ENCODE measurements around the gene RNASEH2C. TPM values are rescaled to one million over a fixed set of nuclear protein-coding genes. Genes with fewer than 3 reads are reported as not detected.

Gene RNASEH2C
- total and polyA plus RNA-seq, 5 donors: 68.1 to 158 (median 80.3) TPM

DNA sequence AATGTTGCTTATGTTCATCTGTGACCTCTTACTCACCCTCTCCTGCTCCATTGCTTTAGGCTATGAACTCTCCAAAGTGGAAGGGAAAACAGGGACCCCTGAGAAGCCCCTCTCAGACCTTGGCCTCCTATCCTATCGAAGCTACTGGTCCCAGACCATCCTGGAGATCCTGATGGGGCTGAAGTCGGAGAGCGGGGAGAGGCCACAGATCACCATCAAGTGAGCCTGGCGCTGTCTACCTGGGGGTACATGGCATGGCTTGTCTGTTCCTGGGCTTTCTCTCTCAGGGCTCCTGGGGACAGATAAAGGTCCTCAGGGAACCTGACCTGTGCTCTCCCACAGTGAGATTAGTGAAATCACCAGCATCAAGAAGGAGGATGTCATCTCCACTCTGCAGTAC is 2.1 kb downstream of the RNASEH2C start:
- no peak overlapping the region for H3K27ac ChIP-seq (ENCODE audit: low read length)
- H3K4me3 ChIP-seq (ENCODE audit: low read length): no peak overlapping the region
- no peaks in the 10 kb centered on the region for H3K9me3 ChIP-seq (ENCODE audit: control insufficient read depth, low read length)
- no peaks in the 10 kb centered on the region for H3K27me3 ChIP-seq (ENCODE audit: control insufficient read depth, insufficient read depth)
- H3K4me1 ChIP-seq (ENCODE audit: control insufficient read depth, insufficient read depth, low read length): peaks cover 2% of the 10 kb centered on the region
- intact Hi-C loops (cut with DNase I): loop anchor here in 3 of 4 donors (10.0 kb wide), 3 partner anchors 56 to 266 kb away; no protein-coding TSS in a partner anchor
- 90% methylated on average over 4 of the region's 4 CpGs for WGBS
- ATAC-seq: no peak
- DNase-seq: no peak

GRCh38 chr11:65717906-65718305 is 2.7 kb downstream of the RNASEH2C start:
- ATAC-seq: no peak
- WGBS: 63% methylated on average over 6 of the region's 6 CpGs
- no peak overlapping the region for H3K27ac ChIP-seq (ENCODE audit: low read length)
- no peaks in the 10 kb centered on the region for H3K9me3 ChIP-seq (ENCODE audit: control insufficient read depth, low read length)
- DNase-seq: no peak
- no peaks in the 10 kb centered on the region for H3K27me3 ChIP-seq (ENCODE audit: control insufficient read depth, insufficient read depth)
- intact Hi-C loops (cut with DNase I): loop anchor here in 3 of 4 donors (10.0 kb wide), 3 partner anchors 57 to 267 kb away; no protein-coding TSS in a partner anchor
- H3K4me1 ChIP-seq (ENCODE audit: control insufficient read depth, insufficient read depth, low read length): peaks cover 3% of the 10 kb centered on the region
- no peak overlapping the region for H3K4me3 ChIP-seq (ENCODE audit: low read length)

GRCh38 chr11:65716774-65717405 is 3.7 kb downstream of the RNASEH2C start:
- peaks cover 6% of the 10 kb centered on the region for H3K4me1 ChIP-seq (ENCODE audit: control insufficient read depth, insufficient read depth, low read length)
- 73% methylated on average over 14 of the region's 14 CpGs for WGBS
- intact Hi-C loops (cut with DNase I): loop anchor here in 3 of 4 donors (10.0 kb wide), 3 partner anchors 58 to 268 kb away; no protein-coding TSS in a partner anchor
- H3K4me3 ChIP-seq (ENCODE audit: low read length): no peak overlapping the region
- ATAC-seq (no peak), DNase-seq (no peak)
- no peak overlapping the region for H3K27ac ChIP-seq (ENCODE audit: low read length)
- no peaks in the 10 kb centered on the region for H3K27me3 ChIP-seq (ENCODE audit: control insufficient read depth, insufficient read depth)
- H3K9me3 ChIP-seq (ENCODE audit: control insufficient read depth, low read length): no peaks in the 10 kb centered on the region

GRCh38 chr11:65716302-65716701 is 4.3 kb downstream of the RNASEH2C start:
- no peaks in the 10 kb centered on the region for H3K27me3 ChIP-seq (ENCODE audit: control insufficient read depth, insufficient read depth)
- H3K27ac ChIP-seq (ENCODE audit: low read length): no peak overlapping the region
- H3K4me1 ChIP-seq (ENCODE audit: control insufficient read depth, insufficient read depth, low read length): peaks cover 6% of the 10 kb centered on the region
- no peaks in the 10 kb centered on the region for H3K9me3 ChIP-seq (ENCODE audit: control insufficient read depth, low read length)
- DNase-seq: no peak
- WGBS: 77% methylated on average over 7 of the region's 7 CpGs
- intact Hi-C loops (cut with DNase I): loop anchor here in 3 of 4 donors (10.0 kb wide), 3 partner anchors 58 to 268 kb away; no protein-coding TSS in a partner anchor
- ATAC-seq: no peak
- no peak overlapping the region for H3K4me3 ChIP-seq (ENCODE audit: low read length)

GRCh38 chr11:65714433-65714832 is 6.2 kb downstream of the RNASEH2C start:
- DNase-seq (no peak), ATAC-seq (no peak)
- Histone ChIP-seq H3K9me3 (ENCODE audit: control insufficient read depth, low read length) (no peaks in the 10 kb centered on the region), H3K27me3 (ENCODE audit: control insufficient read depth, insufficient read depth) (no peaks in the 10 kb centered on the region), H3K4me3 (ENCODE audit: low read length) (no peak overlapping the region), H3K27ac (ENCODE audit: low read length) (no peak overlapping the region), H3K4me1 (ENCODE audit: control insufficient read depth, insufficient read depth, low read length) (peaks cover 4% of the 10 kb centered on the region)
- WGBS: 93% methylated on average over 16 of the region's 16 CpGs
- intact Hi-C loops (cut with DNase I): loop anchor here in 3 of 4 donors (5.0 to 10.0 kb wide), 5 partner anchors 60 to 270 kb away; partner anchors contain the start of gene AP5B1 (in 1 of the 3)

- peaks cover 4% of the 10 kb centered on the region for H3K4me1 ChIP-seq (ENCODE audit: control insufficient read depth, insufficient read depth, low read length)
- no peaks in the 10 kb centered on the region for H3K9me3 ChIP-seq (ENCODE audit: control insufficient read depth, low read length)
- H3K4me3 ChIP-seq (ENCODE audit: low read length): peak overlapping the region; percentile 77
- no peaks in the 10 kb centered on the region for H3K27me3 ChIP-seq (ENCODE audit: control insufficient read depth, insufficient read depth)
- intact Hi-C loops (cut with DNase I): loop anchor here in 3 of 4 donors (5.0 to 10.0 kb wide), 5 partner anchors 61 to 271 kb away; partner anchors contain the start of gene AP5B1 (in 1 of the 3)
- ATAC-seq: no peak
- no peak overlapping the region for H3K27ac ChIP-seq (ENCODE audit: low read length)
- no peak for DNase-seq
- 91% methylated on average over 24 of the region's 24 CpGs for WGBS
These were observed 7.2 kb downstream of the RNASEH2C start for GRCh38 chr11:65713212-65713969.

DNA sequence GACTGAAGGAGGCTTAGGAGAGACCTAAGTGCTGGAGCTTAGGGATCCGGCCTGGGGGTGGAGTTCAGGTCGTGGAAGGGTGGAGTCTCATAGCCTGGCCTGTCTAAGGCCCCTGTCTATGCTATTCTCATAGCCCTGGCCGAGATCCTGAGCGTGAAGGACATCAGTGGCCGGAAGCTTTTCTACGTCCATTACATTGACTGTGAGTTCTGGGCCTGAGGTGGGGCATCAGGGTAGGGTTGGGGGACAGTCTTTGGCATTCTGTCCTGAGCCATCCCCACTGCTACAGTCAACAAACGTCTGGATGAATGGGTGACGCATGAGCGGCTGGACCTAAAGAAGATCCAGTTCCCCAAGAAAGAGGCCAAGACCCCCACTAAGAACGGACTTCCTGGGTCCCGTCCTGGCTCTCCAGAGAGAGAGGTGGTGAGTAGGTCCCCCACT is 7.9 kb downstream of the RNASEH2C start:
- Histone ChIP-seq H3K27ac (ENCODE audit: low read length) (peak overlapping the region; percentile 96), H3K4me3 (ENCODE audit: low read length) (peak overlapping the region; percentile 77), H3K27me3 (ENCODE audit: control insufficient read depth, insufficient read depth) (no peaks in the 10 kb centered on the region), H3K4me1 (ENCODE audit: control insufficient read depth, insufficient read depth, low read length) (peaks cover 4% of the 10 kb centered on the region), H3K9me3 (ENCODE audit: control insufficient read depth, low read length) (no peaks in the 10 kb centered on the region)
- intact Hi-C loops (cut with DNase I): loop anchor here in 3 of 4 donors (5.0 to 10.0 kb wide), 5 partner anchors 62 to 272 kb away; partner anchors contain the start of gene AP5B1 (in 1 of the 3)
- no peak for DNase-seq
- no peak for ATAC-seq
- 28% methylated on average over 11 of the region's 11 CpGs for whole genome bisulfite sequencing

- peak within 1 kb of the TSS; percentile 77 for H3K4me3 ChIP-seq (ENCODE audit: low read length)
- ATAC-seq (peak; percentile 93), DNase-seq (peak; percentile 98 to 99 (median 99))
- no peaks in the 10 kb centered on the region for H3K27me3 ChIP-seq (ENCODE audit: control insufficient read depth, insufficient read depth)
- no peaks in the 10 kb centered on the region for H3K9me3 ChIP-seq (ENCODE audit: control insufficient read depth, low read length)
- intact Hi-C loops (cut with DNase I): loop anchor here in 3 of 4 donors (5.0 to 10.0 kb wide), 5 partner anchors 63 to 273 kb away; partner anchors contain the start of gene AP5B1 (in 1 of the 3)
- WGBS: under 1% methylated on average over 65 of the region's 65 CpGs
- H3K27ac ChIP-seq (ENCODE audit: low read length): peak within 1 kb of the TSS; percentile 96
- H3K4me1 ChIP-seq (ENCODE audit: control insufficient read depth, insufficient read depth, low read length): peaks cover 4% of the 10 kb centered on the region
These were observed 8.6 kb downstream of the RNASEH2C start, which contains the start of gene KAT5 for GRCh38 chr11:65711785-65712632. TSS of gene KAT5 (plus strand) at chr11:65712252. CDS start at chr11:65712268, 16 bp downstream.

DNA sequence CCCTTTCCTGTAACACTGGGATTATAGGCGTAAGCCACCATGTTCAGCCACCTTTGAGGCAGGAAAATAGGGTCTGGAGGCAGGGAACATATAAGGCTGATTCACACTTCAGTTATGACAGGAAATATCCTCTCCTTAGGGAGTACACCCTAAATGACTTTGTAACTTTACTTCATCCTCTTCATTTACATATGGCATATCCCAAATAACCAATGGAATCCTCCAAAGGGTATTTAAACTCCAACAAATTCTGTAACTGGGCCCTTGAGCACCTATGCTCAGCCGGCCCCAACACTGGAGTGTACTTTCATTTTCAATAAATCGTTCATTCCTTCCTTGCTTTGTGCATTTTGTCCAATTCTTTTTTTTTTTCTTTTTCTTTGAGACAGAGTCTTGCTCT is 10.2 kb downstream of the RNASEH2C start:
- Histone ChIP-seq H3K27ac (ENCODE audit: low read length) (no peak overlapping the region), H3K4me3 (ENCODE audit: low read length) (no peak overlapping the region), H3K9me3 (ENCODE audit: control insufficient read depth, low read length) (no peaks in the 10 kb centered on the region), H3K4me1 (ENCODE audit: control insufficient read depth, insufficient read depth, low read length) (peaks cover 4% of the 10 kb centered on the region), H3K27me3 (ENCODE audit: control insufficient read depth, insufficient read depth) (no peaks in the 10 kb centered on the region)
- intact Hi-C loops (cut with DNase I): loop anchor here in 3 of 4 donors (5.0 to 10.0 kb wide), 5 partner anchors 64 to 274 kb away; partner anchors contain the start of gene AP5B1 (in 1 of the 3)
- WGBS: 80% methylated on average over 3 of the region's 3 CpGs
- DNase-seq (no peak), ATAC-seq (no peak)

- WGBS: 45% methylated on average over 8 of the region's 8 CpGs
- intact Hi-C loops (cut with DNase I): loop anchor here (5.0 to 10.0 kb wide), 6 partner anchors 65 to 278 kb away; partner anchors contain the start of gene AP5B1 (in 1 of the 4)
- H3K9me3 ChIP-seq (ENCODE audit: control insufficient read depth, low read length): no peaks in the 10 kb centered on the region
- DNase-seq (no peak), ATAC-seq (no peak)
- H3K4me3 ChIP-seq (ENCODE audit: low read length): no peak overlapping the region
- no peaks in the 10 kb centered on the region for H3K27me3 ChIP-seq (ENCODE audit: control insufficient read depth, insufficient read depth)
- H3K27ac ChIP-seq (ENCODE audit: low read length): no peak overlapping the region
- H3K4me1 ChIP-seq (ENCODE audit: control insufficient read depth, insufficient read depth, low read length): peaks cover 4% of the 10 kb centered on the region
These were observed 10.9 kb downstream of the RNASEH2C start for GRCh38 chr11:65709661-65710060.
